K562 (cell line): ENCODE results near the gene RALB. TPM values are rescaled to one million over a fixed set of nuclear protein-coding genes. Genes with fewer than 3 reads are reported as not detected.

Experiments used
- CBX5 ChIP-seq: IDR thresholded peaks from 2 replicates; pipeline ENCODE4 v1.6.1; 2014; ENCODE audit warnings: low read depth, borderline replicate concordance
- MAFG ChIP-seq: fragments of 450-650 bp; conservative IDR thresholded peaks from 2 replicates; pipeline ENCODE4 v1.6.1; 2016; ENCODE audit warnings: missing genetic modification characterization, missing compliant biosample characterization
- MAZ ChIP-seq, 2 experiments: fragments of 450-650 bp in 1 of 2; sonication (generic) in 1 of 2; formaldehyde crosslinking; IDR thresholded peaks in 1 of 2; conservative IDR thresholded peaks in 1 of 2; 2 replicates each; pipeline versions ENCODE4 v1.4.0 to v1.5.0; 2020; ENCODE audit warnings: mild to moderate bottlenecking in 1 of 2, missing genetic modification reagents in 1 of 2
- MEIS2 ChIP-seq: fragments of 450-650 bp; IDR thresholded peaks from 2 replicates; pipeline ENCODE4 v1.6.1; 2014; ENCODE audit warnings: mild to moderate bottlenecking; ENCODE audit not compliant: partially characterized antibody
- MGA ChIP-seq: fragments of 450-650 bp; IDR thresholded peaks from 2 replicates; pipeline ENCODE4 v1.6.1; 2016; ENCODE audit warnings: mild to moderate bottlenecking, moderate library complexity
- PHF8 ChIP-seq: fragments of 200-600 bp; sonication (generic); IDR thresholded peaks from 2 replicates; pipeline ENCODE4 v1.6.1; 2012; ENCODE audit warnings: mixed run types, mild to moderate bottlenecking, inconsistent platforms, low read length, moderate library complexity, borderline replicate concordance
- POLR3G ChIP-seq: IDR thresholded peaks from 2 replicates; pipeline ENCODE4 v1.6.1; 2011; ENCODE audit not compliant: insufficient read length, insufficient replicate concordance; ENCODE audit errors: extremely low read depth
- RBBP5 ChIP-seq: fragments of 200-600 bp; sonication (generic); IDR thresholded peaks from 2 replicates; pipeline ENCODE4 v1.6.1; 2012; ENCODE audit warnings: borderline replicate concordance, mild to moderate bottlenecking, low read length, control low read depth, inconsistent platforms; ENCODE audit not compliant: insufficient read depth, poor library complexity, severe bottlenecking
- ZNF584 ChIP-seq: fragments of 200-800 bp; sonication (Bioruptor generic); IDR thresholded peaks from 2 replicates; pipeline ENCODE4 v1.6.1; 2016; ENCODE audit warnings: low read depth, mild to moderate bottlenecking, missing genetic modification characterization, missing compliant biosample characterization
- ZNF592 ChIP-seq: fragments of 450-650 bp; IDR thresholded peaks from 2 replicates; pipeline ENCODE4 v1.6.1; 2017; ENCODE audit warnings: antibody characterized with exemption, mild to moderate bottlenecking
- polyA plus RNA-seq, 8 experiments: library from polyadenylated mRNA; depleted of rRNA in 4 of 8; stranded (reverse) in 5 of 8; unstranded in 3 of 8; fragments of >200 nt; fragmentation: Nextera tagmentation in 2 of 8; fragmentation: Illumina TruSeq in 1 of 8; extraction: Ambion mirVana in 2 of 8; extraction: Trizol in 1 of 8; gene quantifications; 2 replicates each; pipeline versions ENCODE4 v1.2.1 to v1.2.3, GENCODE V29; 2011 to 2014; ENCODE audit warnings: inconsistent platforms in 1 of 8, missing spikeins in 1 of 8
- total RNA-seq, 7 experiments: library from RNA; depleted of rRNA in 6 of 7; stranded (reverse); fragments of >200 nt in 6 of 7; fragmentation: Illumina TruSeq in 2 of 7; extraction: Trizol in 2 of 7; gene quantifications; 2 replicates each; pipeline versions ENCODE4 v1.2.1 to v1.2.3, GENCODE V29; 2011 to 2021; ENCODE audit warnings: low replicate concordance in 1 of 7

RALB gene
- total and polyA plus RNA-seq, 9 of the 15 experiments (the other 6 are each of a cell fraction or from before 2014, with no cell fraction given) = 14.8 to 65.6 (median 38.4) TPM

- TF ChIP-seq ZNF592 (peak; percentile 44; the same call in 1 of the 2 replicates), MAZ (CRISPR knock-in tag; conservative IDR thresholded peaks at IDR 0.05 in 1 of 2, IDR thresholded peaks at IDR 0.05 in 1 of 2) (peak in 1 of 2 experiments; percentile 21; a peak in 1 of 4 replicates), MAFG (tag) (peak; percentile 50; the same call in 1 of the 2 replicates), PHF8 (peak; percentile 15; the same call in 1 of the 2 replicates), RBBP5 (peak; percentile 54), CBX5 (no peak), POLR3G (no peak), MEIS2 (peak; percentile 47), MGA (peak; percentile 44; the same call in 1 of the 2 replicates), ZNF584 (CRISPR knock-in tag) (no peak)
Measured at GRCh38 chr2:120231974-120232635, 20.5 kb upstream of the RALB start (continued).
